NCI-H446 treated with DMSO at 0.1 percent for 48 hours (cell line): ENCODE data around the gene RNF10.
"Not testable (repeated sequence)": the region's sequence is repeated elsewhere in the genome, so short reads cannot be mapped to it uniquely, and the experiment has no call there.

Experiments
- DNase-seq: peaks from one replicate; lab custom pipeline; 2025; lab: John Stamatoyannopoulos, UW

RNF10 gene

GRCh38 chr12:120617193-120617592 is 83.0 kb downstream of the RNF10 start:
- DNase-seq, result not testable (repeated sequence)

DNA sequence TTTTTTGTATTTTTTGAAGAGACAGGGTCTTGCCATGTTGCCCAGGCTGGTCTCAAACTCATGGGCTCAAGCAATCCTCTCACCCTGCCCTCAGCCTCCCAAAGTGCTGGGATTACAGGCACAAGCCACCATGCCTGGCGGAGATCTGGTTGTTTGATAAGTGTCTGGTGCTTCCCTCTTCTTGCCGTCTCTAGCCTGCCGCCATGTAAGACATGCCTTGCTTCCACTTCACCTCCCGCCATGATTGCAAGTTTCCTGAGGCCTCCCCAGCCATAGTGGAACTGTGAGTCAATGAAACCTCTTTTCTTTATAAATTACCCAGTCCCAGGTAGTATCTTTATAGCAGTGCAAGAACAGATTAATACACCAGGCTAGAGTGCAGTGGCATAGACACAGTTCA is 83.6 kb downstream of the RNF10 start:
- not testable (repeated sequence) for DNase-seq

DNA sequence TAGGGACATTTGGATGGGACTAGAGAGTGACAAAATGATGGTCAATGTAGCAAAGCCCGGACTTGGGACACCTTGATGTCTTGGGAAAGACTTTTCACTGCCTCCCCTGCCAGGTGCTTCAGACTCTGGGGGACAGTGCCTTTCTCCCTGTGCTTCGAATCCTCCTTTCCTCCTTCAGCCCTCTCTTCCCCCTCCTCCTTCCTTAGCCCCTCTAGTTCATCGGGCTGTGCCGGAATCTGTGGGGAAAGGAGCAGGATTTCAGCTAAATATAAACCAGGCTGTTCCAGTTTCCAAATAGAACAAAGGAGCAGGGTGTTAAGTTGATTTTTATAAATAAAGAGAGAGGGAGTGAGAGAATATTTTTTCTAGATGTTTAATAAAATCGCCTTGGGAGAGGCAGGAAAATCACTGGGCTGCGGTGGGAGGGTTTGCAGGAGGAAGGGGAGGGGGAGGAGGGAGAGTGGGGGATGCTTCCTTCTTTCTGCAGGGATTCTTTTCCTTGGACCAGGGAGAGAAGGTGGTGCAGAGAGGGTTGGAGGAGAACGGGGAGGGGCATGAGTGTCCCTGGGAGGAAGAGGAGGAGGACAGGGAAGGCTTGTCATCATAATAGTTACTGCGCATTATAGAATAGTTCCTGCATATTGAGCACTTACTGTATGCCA is 84.9 kb downstream of the RNF10 start:
- DNase-seq, result no peak

- DNase-seq, result no peak
Measured at GRCh38 chr12:120620624-120621023, 86.5 kb downstream of the RNF10 start.

DNA sequence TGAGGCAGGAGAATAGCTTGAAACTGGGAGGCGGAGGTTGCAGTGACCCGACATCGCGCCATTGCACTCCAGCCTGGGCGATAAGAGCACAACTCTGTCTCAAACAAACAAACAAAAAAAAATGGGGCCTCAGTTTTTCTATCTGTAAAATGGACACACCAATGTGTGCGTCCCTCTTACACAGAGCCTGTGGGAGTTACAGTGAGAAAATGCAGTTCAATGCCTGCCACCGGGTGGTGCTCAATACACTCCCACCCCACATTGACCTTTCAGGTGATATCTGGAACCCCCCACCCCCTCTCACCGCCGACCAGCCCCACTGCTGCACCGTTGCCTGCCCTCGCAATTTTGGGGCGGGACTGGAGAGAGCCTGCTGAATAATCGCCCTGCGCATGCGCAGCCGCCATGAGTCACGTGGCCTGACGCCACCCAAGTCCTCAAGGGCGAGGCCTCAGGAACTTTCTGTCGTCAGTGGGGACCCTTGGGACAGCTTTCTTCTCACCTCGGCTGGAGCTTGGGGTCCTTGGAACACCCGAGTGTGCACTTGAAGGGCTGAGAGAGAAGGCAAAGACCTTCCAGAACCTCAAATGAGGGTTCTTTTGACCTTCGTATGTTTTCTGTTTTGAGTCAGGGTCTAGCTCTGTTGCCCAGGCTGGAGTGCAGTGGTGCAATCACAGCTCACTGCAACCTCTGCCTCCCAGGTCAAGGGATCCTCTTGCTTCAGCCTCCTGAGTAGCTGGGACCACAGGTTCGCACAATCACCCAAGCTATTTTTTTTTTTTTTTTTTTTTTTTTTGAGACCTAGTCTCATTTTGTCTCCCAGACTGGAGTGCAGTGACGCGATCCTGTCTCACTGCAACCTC is 91.6 kb downstream of the RNF10 start:
- DNase-seq, result no peak
